ENCODE data around the gene ADAM12.

Gene ADAM12

DNA sequence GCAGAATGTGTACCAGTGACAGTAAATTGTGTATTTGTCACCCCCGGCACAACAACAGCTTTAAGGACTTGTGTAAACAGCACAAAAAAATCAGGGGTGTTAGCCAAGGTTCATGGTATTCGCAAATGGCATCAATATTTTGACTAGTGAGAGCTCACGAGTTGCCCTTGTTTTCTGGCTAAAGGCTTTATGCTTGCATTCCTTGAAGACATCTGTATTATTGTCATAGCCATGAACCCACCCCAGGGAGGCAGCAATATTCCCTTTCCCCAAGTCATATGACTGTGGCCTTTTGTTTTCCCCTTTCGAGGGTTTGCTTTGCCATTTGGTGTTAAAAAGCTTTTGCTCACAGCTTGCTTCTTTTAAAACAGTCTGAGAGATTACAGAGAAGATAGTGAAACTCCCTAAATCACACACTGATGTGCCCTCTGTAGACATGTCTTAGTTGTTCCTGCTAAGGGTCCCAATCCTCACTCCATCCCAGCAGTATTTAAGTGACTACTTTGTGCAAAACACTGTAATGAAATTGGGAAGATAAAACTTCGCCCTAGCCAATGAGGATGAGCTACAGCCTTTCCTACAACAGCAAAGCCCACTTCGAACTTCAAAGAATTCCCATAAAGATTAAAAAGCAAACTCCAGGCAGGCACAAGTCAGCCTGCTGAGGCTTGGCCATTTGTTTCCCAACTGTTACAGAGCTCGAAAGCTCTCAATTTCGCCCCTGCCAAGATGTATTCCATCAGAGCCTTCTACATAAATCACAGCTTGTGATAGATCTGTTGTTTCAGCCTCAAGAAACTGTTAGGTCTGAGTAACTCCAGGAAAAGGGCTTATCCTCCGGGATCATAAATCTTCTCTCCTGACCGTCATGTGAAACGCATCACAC is 172.3 kb downstream of the ADAM12 start:
- H3K4me3 ChIP-seq (ENCODE audit: low read depth, low read length), result no peak overlapping the region
- TF ChIP-seq, protein P1, sequence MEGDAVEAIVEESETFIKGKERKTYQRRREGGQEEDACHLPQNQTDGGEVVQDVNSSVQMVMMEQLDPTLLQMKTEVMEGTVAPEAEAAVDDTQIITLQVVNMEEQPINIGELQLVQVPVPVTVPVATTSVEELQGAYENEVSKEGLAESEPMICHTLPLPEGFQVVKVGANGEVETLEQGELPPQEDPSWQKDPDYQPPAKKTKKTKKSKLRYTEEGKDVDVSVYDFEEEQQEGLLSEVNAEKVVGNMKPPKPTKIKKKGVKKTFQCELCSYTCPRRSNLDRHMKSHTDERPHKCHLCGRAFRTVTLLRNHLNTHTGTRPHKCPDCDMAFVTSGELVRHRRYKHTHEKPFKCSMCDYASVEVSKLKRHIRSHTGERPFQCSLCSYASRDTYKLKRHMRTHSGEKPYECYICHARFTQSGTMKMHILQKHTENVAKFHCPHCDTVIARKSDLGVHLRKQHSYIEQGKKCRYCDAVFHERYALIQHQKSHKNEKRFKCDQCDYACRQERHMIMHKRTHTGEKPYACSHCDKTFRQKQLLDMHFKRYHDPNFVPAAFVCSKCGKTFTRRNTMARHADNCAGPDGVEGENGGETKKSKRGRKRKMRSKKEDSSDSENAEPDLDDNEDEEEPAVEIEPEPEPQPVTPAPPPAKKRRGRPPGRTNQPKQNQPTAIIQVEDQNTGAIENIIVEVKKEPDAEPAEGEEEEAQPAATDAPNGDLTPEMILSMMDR (IDR thresholded peaks at IDR 0.05; ENCODE audit: low read depth, low read length, missing control alignments), result no peak
- no peak for DNase-seq (ENCODE audit: low read depth)

DNA sequence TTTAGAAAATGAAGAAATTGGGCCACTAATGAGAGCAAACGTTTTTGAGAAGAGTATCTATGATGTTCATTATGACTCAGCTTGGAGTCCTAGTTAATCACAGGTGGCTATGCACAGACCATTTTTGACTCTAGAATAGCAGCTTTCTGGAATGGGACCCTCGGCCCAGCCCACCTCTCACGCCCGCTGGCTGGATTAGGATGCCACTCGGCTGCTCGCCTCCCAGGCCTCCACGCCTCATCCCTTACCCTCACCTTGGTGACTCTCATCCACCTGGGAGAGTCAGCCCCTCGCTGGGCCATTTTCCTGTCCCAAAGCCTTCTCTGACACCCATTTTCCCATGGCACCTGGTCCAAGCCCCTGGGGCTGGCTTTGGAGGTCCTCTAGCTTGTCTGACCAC is 173.6 kb downstream of the ADAM12 start:
- TF ChIP-seq, protein P1 (IDR thresholded peaks at IDR 0.05; ENCODE audit: low read depth, low read length, missing control alignments), result no peak
- no peak for DNase-seq (ENCODE audit: low read depth)
- no peak overlapping the region for H3K4me3 ChIP-seq (ENCODE audit: low read depth, low read length)

DNA sequence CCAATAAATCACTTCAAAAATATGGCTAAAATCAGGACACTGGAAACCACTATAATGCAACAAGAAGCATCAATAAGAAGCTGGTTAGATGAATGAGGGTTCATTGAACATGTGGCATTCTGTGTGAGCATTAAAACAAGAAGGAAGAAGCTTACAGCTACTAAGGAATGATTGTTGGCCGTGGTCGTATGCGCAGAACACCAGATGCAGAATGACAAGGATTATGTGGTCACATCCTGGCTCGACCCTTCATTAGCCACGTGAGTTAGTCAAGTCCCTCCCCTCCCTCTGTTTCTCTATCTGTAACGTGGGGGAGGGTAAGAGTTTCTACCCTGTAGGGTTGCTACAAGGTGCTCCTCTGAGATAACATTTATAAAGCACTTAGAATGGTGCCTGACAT is 174.3 kb downstream of the ADAM12 start:
- TF ChIP-seq, protein P1 (IDR thresholded peaks at IDR 0.05; ENCODE audit: low read depth, low read length, missing control alignments), result no peak
- DNase-seq (ENCODE audit: low read depth), result no peak

DNA sequence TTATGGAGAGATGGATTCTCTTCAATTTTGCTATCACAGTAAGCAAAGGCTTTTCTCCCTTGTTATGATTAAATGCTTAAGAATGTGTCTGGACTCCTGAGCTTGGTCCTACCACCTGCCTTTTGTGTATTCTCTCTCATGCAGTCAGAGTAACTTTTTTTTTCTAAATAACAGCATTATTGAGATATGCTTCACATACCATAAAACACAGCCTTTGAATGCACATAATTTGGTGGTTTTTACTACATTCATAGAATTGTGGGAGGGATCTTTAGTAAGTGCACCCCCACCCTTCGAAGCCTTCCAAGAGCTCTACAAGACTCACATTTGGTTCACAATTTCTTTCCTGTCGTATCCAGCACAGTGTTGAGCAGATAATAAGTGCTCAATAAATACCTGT is 175.5 kb downstream of the ADAM12 start:
- H3K4me3 ChIP-seq (ENCODE audit: low read depth, low read length), result no peak overlapping the region
- DNase-seq (ENCODE audit: low read depth), result no peak
- TF ChIP-seq, protein P1 (IDR thresholded peaks at IDR 0.05; ENCODE audit: low read depth, low read length, missing control alignments), result no peak

More for the DNA sequence above, 174.3 kb downstream of the ADAM12 start:
- no peak overlapping the region for H3K4me3 ChIP-seq (ENCODE audit: low read depth, low read length)

DNA sequence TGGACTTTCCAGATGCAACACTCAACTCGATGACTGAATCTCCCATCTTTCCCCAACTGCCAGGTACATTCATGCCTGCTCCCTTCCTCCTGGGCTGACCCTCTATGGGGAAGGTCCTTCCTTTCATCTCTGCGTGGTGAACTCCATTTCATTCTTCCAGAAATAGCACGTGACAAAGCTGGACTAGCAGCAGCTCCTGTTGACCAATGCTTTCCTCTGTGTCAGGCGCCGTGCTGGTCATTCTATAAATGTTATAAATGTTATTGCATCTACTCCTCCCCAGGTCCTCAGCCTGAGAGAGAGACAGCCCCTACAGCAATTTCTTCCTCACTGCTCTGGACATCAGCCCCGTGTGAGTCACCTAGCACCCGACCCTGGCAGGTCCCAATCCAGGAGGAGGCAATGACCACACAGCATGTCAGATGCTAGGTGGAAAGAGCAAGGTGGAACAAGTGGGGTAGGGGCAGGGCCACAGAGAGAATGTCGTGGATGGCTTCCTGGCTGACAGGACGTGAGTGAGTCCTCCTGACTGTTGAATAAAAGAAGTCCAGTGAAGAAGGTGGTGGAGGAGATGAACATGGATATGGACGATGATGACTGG is 178.1 kb downstream of the ADAM12 start:
- H3K4me3 ChIP-seq (ENCODE audit: low read depth, low read length), result no peak overlapping the region
- DNase-seq (ENCODE audit: low read depth), result no peak
- TF ChIP-seq, protein P1 (IDR thresholded peaks at IDR 0.05; ENCODE audit: low read depth, low read length, missing control alignments), result no peak

DNA sequence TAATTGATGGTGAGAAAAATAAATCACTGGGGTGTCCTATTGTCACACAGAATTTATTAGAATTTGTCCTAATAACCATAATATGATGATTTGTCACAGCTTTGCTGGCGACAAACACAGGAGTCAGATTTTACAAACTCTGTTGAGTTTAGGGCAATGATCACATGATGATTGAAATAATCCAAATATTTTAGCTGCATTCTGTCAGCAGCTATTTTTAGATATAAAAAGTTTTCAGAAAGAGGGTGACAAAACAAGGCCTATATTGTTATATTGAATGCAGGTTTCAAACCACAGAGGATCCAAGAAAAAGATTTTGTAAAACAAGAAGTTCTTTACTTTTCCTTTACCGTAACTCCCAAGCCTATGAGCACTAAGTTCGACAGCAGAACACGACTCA is 178.8 kb downstream of the ADAM12 start:
- no peak for DNase-seq (ENCODE audit: low read depth)
- TF ChIP-seq, protein P1 (IDR thresholded peaks at IDR 0.05; ENCODE audit: low read depth, low read length, missing control alignments), result no peak
- H3K4me3 ChIP-seq (ENCODE audit: low read depth, low read length), result no peak overlapping the region
